ENCODE data around the gene KIN. TPM values are rescaled to one million over a fixed set of nuclear protein-coding genes. Genes with fewer than 3 reads are reported as not detected.
A peak's percentile ranks its signal among the peaks of the same experiment; 100 is the strongest.

KIN gene
- total and polyA plus RNA-seq, 2 of the 4 experiments (the other 2 are of a cell fraction), result 3.0 to 6.4 TPM

DNA sequence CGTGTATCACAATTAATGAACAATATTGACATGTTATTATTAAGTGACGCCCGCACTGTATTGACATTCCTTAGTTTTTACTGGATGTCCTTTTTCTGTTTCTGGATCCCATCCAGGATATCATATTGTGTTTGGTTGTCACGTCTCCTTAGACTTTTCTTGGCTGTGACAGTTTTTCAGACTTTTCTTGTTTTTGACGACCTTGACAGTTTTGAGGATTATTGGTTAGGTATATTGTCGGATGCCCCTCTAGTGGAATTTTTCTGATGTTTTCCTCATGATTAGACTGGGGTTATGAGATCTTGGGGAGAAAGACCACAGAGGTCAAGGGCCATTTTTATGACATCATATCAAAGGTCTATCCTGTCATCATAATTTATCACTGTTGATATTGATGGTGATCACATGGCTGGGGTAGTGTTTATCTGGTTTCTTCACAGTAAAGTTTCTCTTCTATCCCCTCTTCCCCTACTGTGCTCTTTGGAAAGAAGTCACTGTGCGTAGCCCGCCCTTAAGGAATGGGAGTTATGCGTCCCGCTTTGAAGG is 41.6 kb upstream of the KIN start:
- H2BK15ac ChIP-seq (ENCODE audit: low read depth, low read length), result no peak overlapping the region
- no peak overlapping the region for H2AK9ac ChIP-seq (replicated peaks; ENCODE audit: low read depth, low read length, poor library complexity)
- intact Hi-C loops (cut with micrococcal nuclease), result no loop called here
- H3K9ac ChIP-seq (ENCODE audit: low read depth, low read length), result no peak overlapping the region
- H2AK5ac ChIP-seq (ENCODE audit: low read depth, low read length), result no peak overlapping the region
- no peak overlapping the region for H2BK20ac ChIP-seq (ENCODE audit: low read depth, low read length)
- H3K4me1 ChIP-seq (ENCODE audit: control insufficient read depth, insufficient read depth, low read length), result 0 out of 2 replicates have a peak, but pooled peaks cover 2% of the 10 kb centered on the region
- dilution Hi-C loops (cut with HindIII; ENCODE audit: low sequenced_read_pairs, unreplicated experiment), result no loop called here
- no peak overlapping the region for H3K4ac ChIP-seq (ENCODE audit: low read depth, low read length)
- TF ChIP-seq MAFK (IDR thresholded peaks at IDR 0.05; ENCODE audit: low read depth, low read length), result peak; percentile 74
- no peak for TF ChIP-seq NFE2L2 (IDR thresholded peaks at IDR 0.05; ENCODE audit: low read depth, low read length)
- H3K9me1 ChIP-seq (ENCODE audit: insufficient read depth, low read length), result peaks cover 12% of the 10 kb centered on the region
- 100% methylated on average over 2 of the region's 10 CpGs; no CpG with 5 or more reads in 1 of the 2 experiments for WGBS, 2 experiments (ENCODE audit: extremely low coverage in 2 of 2, insufficient read length in 1 of 2)
- H3K9me3 ChIP-seq (ENCODE audit: control insufficient read depth, insufficient read depth, low read length), result no peaks in the 10 kb centered on the region
- no peak overlapping the region for H2AFZ ChIP-seq (replicated peaks; ENCODE audit: low read length, poor library complexity)
- peaks cover 27 to 35% of the 10 kb centered on the region in 2 experiments for H3K79me1 ChIP-seq (ENCODE audit: low read depth in 1 of 2, low read length in 2 of 2)
- H4K8ac ChIP-seq (ENCODE audit: low read depth in 2 of 2, low read length in 2 of 2), result no peak overlapping the region
- H3K23ac ChIP-seq (ENCODE audit: low read depth, low read length), result no peak overlapping the region
- no peak overlapping the region for H3K56ac ChIP-seq (ENCODE audit: extremely low read depth, insufficient read depth, low read length)
- H2BK5ac ChIP-seq (ENCODE audit: low read depth, low read length, poor library complexity, severe bottlenecking), result no peak overlapping the region
- no peak overlapping the region for H3K4me2 ChIP-seq (ENCODE audit: low read depth, low read length)
- in situ Hi-C loops (cut with MboI; ENCODE audit: low sequenced_read_pairs), result no loop called here
- no peak overlapping the region for H4K91ac ChIP-seq (ENCODE audit: insufficient read depth, low read depth, low read length)
- H4K20me1 ChIP-seq (ENCODE audit: insufficient read depth, low read length), result no peaks in the 10 kb centered on the region
- H3K4me3 ChIP-seq (ENCODE audit: insufficient read depth, low read depth, low read length), result no peak overlapping the region
- peaks cover 7% of the 10 kb centered on the region for H3K36me3 ChIP-seq (ENCODE audit: control insufficient read depth, insufficient read depth, low read length)
- H4K5ac ChIP-seq (ENCODE audit: low read depth, low read length), result no peak overlapping the region
- no peak overlapping the region for H3K27ac ChIP-seq (ENCODE audit: insufficient read depth, low read length)
- no peak for ATAC-seq (ENCODE audit: low read depth)
- no peak for DNase-seq
- H3K27me3 ChIP-seq (ENCODE audit: control insufficient read depth, insufficient read depth, low read length), result no peaks in the 10 kb centered on the region
- ChIA-PET POLR2A (ENCODE audit: unreplicated experiment) (no interaction called here), CTCF (no interaction called here)
- no peak overlapping the region for H2BK120ac ChIP-seq (ENCODE audit: low read depth, low read length)
- no peak overlapping the region for H3K18ac ChIP-seq (ENCODE audit: low read depth, low read length)
- BruUV-seq (replicated peaks), result no TSS peak
- H3K14ac ChIP-seq (replicated peaks; ENCODE audit: low read depth, low read length), result no peak overlapping the region

Data from IMR-90 (cell line).